GM15510 (cell line): Measurements from ENCODE around the gene MYBPH.

Experiments
- POLR2A ChIP-seq: IDR thresholded peaks from 3 replicates; pipeline ENCODE4 v1.6.1; 2011; ENCODE audit warnings: borderline replicate concordance; ENCODE audit not compliant: insufficient read length; ENCODE audit errors: extremely low read depth

Gene MYBPH

DNA sequence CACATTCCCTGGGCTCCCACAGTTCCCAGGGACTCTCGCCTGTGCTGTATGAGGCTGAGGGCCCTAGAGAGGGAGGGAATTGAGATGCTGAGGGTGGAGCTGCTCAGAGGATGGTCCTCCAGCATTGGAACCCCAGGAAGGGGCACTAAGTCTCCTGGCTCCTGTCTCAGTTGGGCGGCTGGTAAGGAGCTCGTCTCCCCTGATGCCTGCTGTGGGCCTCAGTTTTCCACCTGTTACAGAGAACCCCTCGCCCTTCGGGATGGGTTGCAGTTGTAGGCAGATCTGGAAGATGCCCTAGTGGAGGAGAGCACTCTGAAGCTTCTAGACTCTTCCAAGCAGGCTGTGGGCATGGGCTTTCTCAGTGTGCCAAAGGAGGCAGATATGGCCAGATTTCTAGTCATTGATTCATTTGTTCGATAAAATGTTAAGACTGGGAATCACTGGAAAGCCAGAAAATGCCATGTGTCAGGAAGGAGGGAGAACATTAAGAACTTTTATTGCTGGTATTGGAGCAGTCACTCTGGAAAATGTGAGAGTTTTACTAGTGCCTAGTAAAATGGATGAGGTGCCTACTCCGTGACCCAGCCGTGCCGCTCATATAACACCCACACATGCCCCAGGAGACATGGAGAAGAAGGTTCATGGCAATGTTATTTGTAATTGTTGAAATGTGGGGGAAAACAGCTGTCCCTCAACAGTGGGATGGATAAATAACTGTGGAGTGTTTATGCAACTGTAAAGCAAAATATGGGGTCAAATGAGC, 828 bp upstream of the MYBPH start:
- TF ChIP-seq POLR2A = no peak

- no peak for TF ChIP-seq POLR2A
These were observed 208 bp upstream of the MYBPH start for GRCh38 chr1:203175827-203176241.

DNA sequence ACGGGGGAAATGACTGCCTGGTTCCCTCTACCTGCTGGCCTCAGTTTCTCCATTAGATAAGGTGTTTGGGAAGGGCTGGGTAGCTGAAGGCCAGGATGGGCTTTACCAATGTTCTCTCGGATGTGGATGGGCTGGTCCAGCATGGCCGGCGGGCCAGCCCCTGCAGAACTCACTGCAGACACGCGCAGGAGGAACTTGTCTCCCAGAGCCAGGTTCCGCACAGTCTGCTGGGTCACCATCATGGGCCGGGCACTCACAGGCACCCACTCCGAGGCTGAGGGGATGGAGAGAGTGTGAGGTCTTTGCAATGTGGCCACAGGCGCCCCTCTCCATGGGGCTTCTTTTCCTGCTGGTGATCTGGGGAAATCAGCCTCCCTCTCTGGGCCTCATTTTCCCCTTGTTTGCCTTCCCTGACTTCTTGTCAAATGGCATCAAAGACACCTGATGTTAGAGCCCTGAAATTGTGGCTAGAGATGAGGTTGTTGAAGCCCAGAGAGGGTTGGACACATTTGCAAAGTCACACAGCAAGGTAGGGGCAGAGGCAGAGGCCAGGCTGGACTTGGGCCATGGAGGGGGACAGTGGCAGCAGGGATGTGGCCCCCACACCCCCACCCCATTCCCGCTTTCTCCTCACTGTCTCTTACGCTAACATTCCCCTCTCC, 1.2 kb downstream of the MYBPH start:
- TF ChIP-seq POLR2A = no peak

DNA sequence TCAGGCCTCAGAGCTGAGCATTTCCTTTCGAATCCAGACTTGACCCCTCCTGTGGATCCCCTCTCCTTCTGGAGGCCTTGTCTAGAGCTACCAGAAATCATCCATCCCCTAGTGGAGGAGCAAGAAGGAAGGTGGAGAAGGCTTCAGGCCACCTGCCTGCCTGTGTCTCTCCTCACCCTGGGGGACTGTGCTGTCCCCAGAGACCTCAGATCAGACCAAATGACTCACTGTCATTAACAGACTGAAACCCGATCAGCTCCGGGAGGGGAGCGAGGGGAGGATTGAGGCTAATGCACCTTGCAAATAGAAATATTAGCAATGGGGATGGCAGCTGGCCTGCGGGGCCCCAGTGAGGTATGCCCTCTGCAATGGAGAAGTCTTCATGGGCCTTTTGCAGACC, 2.1 kb downstream of the MYBPH start:
- no peak for TF ChIP-seq POLR2A

DNA sequence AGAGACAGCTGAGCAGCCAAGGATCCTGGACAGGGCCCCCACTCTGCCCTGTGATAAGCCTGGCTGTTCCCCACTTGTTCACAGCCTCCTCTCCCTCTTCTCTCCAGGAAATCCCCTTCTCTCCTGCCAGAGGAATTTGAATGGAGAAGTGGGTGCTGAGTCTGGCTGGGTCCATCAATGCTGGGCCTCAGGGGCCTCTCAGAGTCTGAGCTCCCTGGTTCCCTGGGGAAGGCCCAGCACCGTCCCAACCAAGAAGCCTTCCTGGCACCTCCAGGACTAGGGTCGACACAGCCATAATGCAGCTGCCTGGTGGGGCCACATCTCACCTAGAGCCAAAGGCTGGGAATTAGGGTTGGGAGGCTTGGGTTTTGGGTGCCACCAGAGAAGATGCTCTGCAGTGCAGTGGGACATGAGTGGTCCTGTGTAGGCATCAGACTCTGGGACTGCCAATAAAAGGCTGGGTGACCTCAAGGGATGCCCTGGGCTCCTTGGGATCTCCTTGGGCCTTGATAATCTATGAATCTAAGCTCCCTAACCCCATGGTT, 2.5 kb downstream of the MYBPH start:
- no peak for TF ChIP-seq POLR2A

- TF ChIP-seq POLR2A = no peak
These were observed 3.2 kb downstream of the MYBPH start for GRCh38 chr1:203172184-203173010.

- no peak for TF ChIP-seq POLR2A
These were observed 4.1 kb downstream of the MYBPH start for GRCh38 chr1:203171341-203172183.

GRCh38 chr1:203170625-203171330, 4.8 kb downstream of the MYBPH start:
- TF ChIP-seq POLR2A = no peak

DNA sequence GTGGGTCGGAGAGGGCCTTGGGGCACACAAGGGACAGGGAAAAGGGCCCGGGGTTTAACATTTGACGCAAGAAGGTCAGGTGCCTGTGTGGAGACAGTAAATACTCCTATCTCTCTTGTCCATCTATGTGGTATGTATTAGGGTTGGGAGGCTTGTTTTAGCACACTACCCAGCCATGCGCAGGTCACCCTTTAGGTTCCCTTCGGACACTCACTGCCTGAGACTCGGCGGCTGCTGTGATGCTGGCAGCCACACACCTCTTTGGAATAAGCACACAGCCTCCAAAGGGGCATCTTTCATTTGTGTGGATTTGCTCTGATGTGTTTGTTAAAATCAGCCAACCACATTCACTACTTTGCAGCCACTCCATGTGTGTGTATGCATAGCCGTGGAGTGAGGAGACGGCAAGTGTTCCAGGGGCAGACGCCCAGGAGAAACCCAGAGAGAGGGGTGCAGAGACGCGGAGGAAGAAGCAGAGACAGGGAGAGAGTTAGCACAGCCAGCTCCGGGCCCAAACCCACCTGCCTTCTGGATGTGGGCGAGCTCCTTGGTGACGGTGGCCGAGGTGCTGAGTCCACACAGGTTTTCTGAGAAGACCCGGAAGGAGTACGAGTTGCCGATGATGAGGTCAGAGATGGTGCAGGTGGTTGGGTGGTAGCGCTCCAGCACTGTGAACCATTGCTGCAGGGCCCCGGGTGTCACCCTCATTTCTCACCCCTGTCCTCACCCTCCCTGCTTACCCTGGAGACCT, 5.7 kb downstream of the MYBPH start:
- TF ChIP-seq POLR2A = no peak

GRCh38 chr1:203168991-203169390, 6.6 kb downstream of the MYBPH start:
- TF ChIP-seq POLR2A = no peak

GRCh38 chr1:203168256-203168786, 7.3 kb downstream of the MYBPH start:
- TF ChIP-seq POLR2A = no peak

DNA sequence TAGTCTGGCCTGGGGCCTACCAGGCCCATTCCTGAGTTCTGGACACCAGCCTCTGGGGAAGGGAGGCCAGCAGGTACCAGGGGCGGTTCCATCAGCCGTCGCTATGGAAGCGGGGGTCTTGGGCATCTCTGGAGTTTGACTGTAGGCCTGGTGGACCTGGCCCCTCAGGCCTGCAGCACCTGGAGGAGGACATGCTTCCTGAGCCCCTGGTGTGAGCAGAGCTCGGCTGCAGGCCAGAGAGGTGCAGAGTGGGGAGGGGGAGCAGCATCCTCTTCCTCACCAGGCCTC, 7.8 kb downstream of the MYBPH start:
- TF ChIP-seq POLR2A = no peak

DNA sequence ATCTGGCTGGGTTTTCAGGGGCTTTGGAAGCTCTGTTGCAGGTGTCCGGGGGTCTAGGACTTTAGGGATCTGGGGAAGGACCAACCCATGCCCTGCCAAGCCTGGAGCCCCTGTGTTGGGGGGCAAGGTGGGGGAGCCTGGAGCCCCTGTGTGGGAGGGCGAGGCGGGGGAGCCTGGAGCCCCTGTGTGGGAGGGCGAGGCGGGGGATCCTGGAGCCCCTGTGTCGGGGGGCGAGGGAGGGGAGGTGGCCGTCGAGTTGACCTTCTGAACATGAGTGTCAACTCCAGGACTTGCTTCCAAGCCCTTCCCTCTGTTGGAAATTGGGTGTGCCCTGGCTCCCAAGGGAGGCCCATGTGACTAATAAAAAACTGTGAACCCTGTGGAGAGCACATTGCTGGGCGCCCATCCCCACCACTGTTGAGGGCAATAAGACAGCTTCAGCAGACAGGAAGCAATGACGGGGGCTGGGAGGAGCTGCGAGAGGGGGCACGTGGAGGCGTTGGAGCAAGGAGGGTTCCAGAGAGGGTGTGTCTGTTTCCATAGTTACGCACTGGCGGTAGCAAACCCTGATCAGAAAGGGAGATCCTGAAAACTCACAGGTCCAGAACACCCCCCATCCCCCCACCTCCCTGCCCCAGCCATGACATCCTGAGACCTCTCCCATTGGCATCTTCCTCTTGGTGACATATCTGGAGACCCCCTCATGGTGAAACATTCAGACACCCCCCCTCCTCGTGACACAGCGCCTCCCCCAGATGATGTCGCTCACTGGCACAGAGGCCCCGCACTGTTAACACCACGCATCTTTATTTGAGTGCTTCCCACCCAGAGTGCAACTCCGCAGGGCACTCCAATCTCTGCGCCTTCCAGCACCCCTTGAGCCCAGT, 8.4 kb downstream of the MYBPH start:
- no peak for TF ChIP-seq POLR2A
